Renal cortex interstitium (tissue), 11 donors: ENCODE measurements around the gene MACF1. TPM values are rescaled to one million over a fixed set of nuclear protein-coding genes. Genes with fewer than 3 reads are reported as not detected.

Experiments used
- DNase-seq, 11 donors: peaks; one replicate each; pipeline ENCODE4 v3.0.0-alpha.2; 2013; ENCODE audit warnings: low read depth in 9 of 11, low spot score in 4 of 11; ENCODE audit errors: extremely low read depth in 1 of 11
- polyA plus RNA-seq, 3 donors: library from polyadenylated mRNA; unstranded; fragments of 120-200 nt; gene quantifications; one replicate each; pipeline ENCODE4 v1.2.1, GENCODE V29; 2013; ENCODE audit not compliant: insufficient read length in 3 of 3

The MACF1 gene
- polyA plus RNA-seq, 3 donors, result 252 to 274 (median 259) TPM

GRCh38 chr1:39275836-39276507 lies 71.5 kb downstream of the MACF1 start:
- DNase-seq, result no peak

- no peak for DNase-seq
These were observed 73.4 kb downstream of the MACF1 start for GRCh38 chr1:39277879-39278278.

- DNase-seq, result no peak
These were observed 78.2 kb downstream of the MACF1 start for GRCh38 chr1:39282537-39283216.

- no peak for DNase-seq
These were observed 79.4 kb downstream of the MACF1 start for GRCh38 chr1:39283858-39284257.

GRCh38 chr1:39287541-39287940 lies 83.0 kb downstream of the MACF1 start:
- no peak for DNase-seq

- DNase-seq, result no peak
These were observed 84.4 kb downstream of the MACF1 start for GRCh38 chr1:39288735-39289465.

GRCh38 chr1:39292401-39292800 lies 87.9 kb downstream of the MACF1 start:
- no peak for DNase-seq

GRCh38 chr1:39293375-39294070 lies 89.0 kb downstream of the MACF1 start:
- no peak for DNase-seq

- DNase-seq, result no peak
These were observed 90.0 kb downstream of the MACF1 start for GRCh38 chr1:39294531-39294930.

- DNase-seq, result no peak
These were observed 91.4 kb downstream of the MACF1 start for GRCh38 chr1:39295901-39296300.

GRCh38 chr1:39297551-39297950 lies 93.1 kb downstream of the MACF1 start:
- DNase-seq, result no peak

- no peak for DNase-seq
These were observed 97.1 kb downstream of the MACF1 start for GRCh38 chr1:39301606-39302005.

- DNase-seq, result no peak
These were observed 101.1 kb downstream of the MACF1 start for GRCh38 chr1:39305555-39305954.

GRCh38 chr1:39310015-39310414 lies 105.5 kb downstream of the MACF1 start:
- no peak for DNase-seq

GRCh38 chr1:39310691-39311090 lies 106.2 kb downstream of the MACF1 start:
- DNase-seq, result no peak

- no peak for DNase-seq
These were observed 112.6 kb downstream of the MACF1 start for GRCh38 chr1:39317111-39317510.

GRCh38 chr1:39317910-39318633 lies 113.6 kb downstream of the MACF1 start:
- no peak for DNase-seq

GRCh38 chr1:39321979-39322378 lies 117.5 kb downstream of the MACF1 start:
- DNase-seq, result no peak

- DNase-seq, result no peak
These were observed 117.9 kb downstream of the MACF1 start for GRCh38 chr1:39322431-39322830.
